RWPE1 (cell line): ENCODE measurements around the gene FOXP1.

Source experiments
- CTCF ChIA-PET: fragments of 350-600 bp; sonication (Branson Sonifier 250); formaldehyde crosslinking; extraction: SDS; loops from one replicate; lab custom pipeline; 2021; lab: Yijun Ruan, JAX
- POLR2A ChIA-PET: fragments of 400-600 bp; formaldehyde crosslinking; extraction: SDS; loops from one replicate; lab custom pipeline; 2020; ENCODE audit warnings: antibody characterized with exemption; ENCODE audit not compliant: low non-redundant PET; lab: Yijun Ruan, JAX
- DNase-seq: peaks from one replicate; pipeline ENCODE4 v3.0.0; 2012; ENCODE audit warnings: low spot score
- H3K27ac ChIP-seq: fragments of 450-650 bp; 2 replicates; pipeline ENCODE4 v1.5.1; 2017
- CTCF ChIP-seq: fragments of 450-650 bp; conservative IDR thresholded peaks from 2 replicates; pipeline ENCODE4 v1.5.1; 2017; ENCODE audit warnings: low read depth, mild to moderate bottlenecking

The FOXP1 gene

GRCh38 chr3:71370467-71370866, 213.1 kb downstream of the FOXP1 start:
- ChIA-PET CTCF (no interaction called here), POLR2A (no interaction called here)
- no peak for TF ChIP-seq CTCF
- H3K27ac ChIP-seq: no peak overlapping the region; the same call in 1 of the 2 replicates
- DNase-seq: no peak

- no peak for DNase-seq
- ChIA-PET POLR2A (no interaction called here), CTCF (no interaction called here)
- TF ChIP-seq CTCF: no peak
- H3K27ac ChIP-seq: no peak overlapping the region
Measured at GRCh38 chr3:71369701-71370391, 213.7 kb downstream of the FOXP1 start.

- ChIA-PET POLR2A (no interaction called here), CTCF (no interaction called here)
Measured at GRCh38 chr3:71366988-71367604, 216.4 kb downstream of the FOXP1 start.

GRCh38 chr3:71361334-71361890, 222.1 kb downstream of the FOXP1 start:
- ChIA-PET POLR2A (no interaction called here), CTCF (no interaction called here)
- no peak for TF ChIP-seq CTCF
- no peak for DNase-seq
- H3K27ac ChIP-seq: no peak overlapping the region

More at GRCh38 chr3:71366988-71367604, 216.4 kb downstream of the FOXP1 start:
- no peak overlapping the region for H3K27ac ChIP-seq
- TF ChIP-seq CTCF: no peak
- DNase-seq: no peak

- no peak for TF ChIP-seq CTCF
- POLR2A ChIA-PET: no interaction called here
- DNase-seq: no peak
- no peak overlapping the region for H3K27ac ChIP-seq
- CTCF ChIA-PET: no interaction called here
Measured at GRCh38 chr3:71360764-71361163, 222.8 kb downstream of the FOXP1 start.

GRCh38 chr3:71360180-71360579, 223.3 kb downstream of the FOXP1 start:
- ChIA-PET POLR2A (no interaction called here), CTCF (no interaction called here)
- DNase-seq: no peak
- H3K27ac ChIP-seq: no peak overlapping the region
- TF ChIP-seq CTCF: no peak
